AG09319 (cell line): ENCODE measurements around the gene GFRAL.

Experiments
- DNase-seq: peaks from one replicate; pipeline ENCODE4 v3.0.0-alpha.2; 2010; ENCODE audit warnings: low read depth; ENCODE audit errors: extremely low read depth
- CTCF ChIP-seq: IDR thresholded peaks from 2 replicates; pipeline ENCODE4 v1.5.1; 2011; ENCODE audit warnings: low read depth, mild to moderate bottlenecking, inconsistent platforms, low read length, moderate library complexity

The GFRAL gene

GRCh38 chr6:55388211-55388610, 60.9 kb downstream of the GFRAL start:
- no peak for DNase-seq
- TF ChIP-seq CTCF: no peak

GRCh38 chr6:55395871-55396270, 68.6 kb downstream of the GFRAL start:
- no peak for TF ChIP-seq CTCF
- no peak for DNase-seq

- TF ChIP-seq CTCF: no peak
- no peak for DNase-seq
Observed at GRCh38 chr6:55397986-55398385, 70.7 kb downstream of the GFRAL start.

DNA sequence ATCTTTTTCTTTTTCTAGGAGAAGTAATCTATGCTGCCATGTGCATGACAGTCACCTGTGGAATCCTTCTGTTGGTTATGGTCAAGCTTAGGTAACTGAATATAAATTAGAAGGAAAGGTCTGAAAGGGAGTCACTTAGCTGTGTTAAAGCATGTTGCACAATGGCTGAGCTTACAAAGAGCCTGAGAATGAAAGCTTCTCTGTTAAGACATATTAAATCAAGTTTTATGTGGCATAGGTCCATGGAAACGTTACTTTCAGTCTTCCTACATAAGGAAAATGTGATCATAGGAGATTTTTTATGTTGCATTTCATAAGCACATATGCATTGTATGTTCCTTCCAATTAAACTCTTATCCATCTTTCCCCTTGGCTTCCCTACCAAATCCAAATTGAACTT, 72.1 kb downstream of the GFRAL start:
- no peak for DNase-seq
- TF ChIP-seq CTCF: no peak

DNA sequence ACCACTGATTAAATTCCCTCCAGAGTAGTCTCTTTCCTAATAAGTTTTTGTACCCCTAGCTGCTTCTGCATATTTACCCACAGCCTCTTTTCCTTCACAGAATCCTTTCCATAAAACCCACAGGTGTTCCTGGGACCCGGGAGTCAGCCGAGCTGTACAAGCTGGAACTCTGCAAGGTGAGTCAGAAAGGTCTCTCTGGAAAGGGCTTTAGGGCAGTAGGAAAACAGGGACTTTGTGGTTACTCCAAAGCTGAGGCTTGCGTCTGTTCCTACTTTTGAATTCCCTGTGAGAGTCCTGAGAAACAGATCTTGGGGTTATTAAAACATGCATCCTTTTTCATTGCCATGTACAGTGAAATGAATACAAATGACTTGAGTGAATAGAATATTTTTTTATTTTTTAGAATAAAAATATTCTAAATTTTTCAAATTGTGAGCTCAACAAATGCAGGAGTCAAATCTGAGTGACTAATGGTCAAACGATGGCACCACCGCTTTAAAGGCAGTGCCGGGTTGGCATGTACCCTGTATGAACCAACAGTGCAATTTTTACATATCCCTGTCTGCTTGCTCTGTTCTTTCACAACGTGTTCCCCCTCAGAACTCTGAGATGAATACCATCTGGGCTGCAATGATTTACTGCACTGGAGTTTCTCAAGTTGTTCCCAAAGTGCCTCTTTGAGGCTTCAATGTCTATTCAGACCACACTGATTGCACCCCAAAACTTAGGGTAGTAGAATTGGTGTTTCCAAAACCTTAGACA, 78.4 kb downstream of the GFRAL start:
- DNase-seq: no peak
- no peak for TF ChIP-seq CTCF

DNA sequence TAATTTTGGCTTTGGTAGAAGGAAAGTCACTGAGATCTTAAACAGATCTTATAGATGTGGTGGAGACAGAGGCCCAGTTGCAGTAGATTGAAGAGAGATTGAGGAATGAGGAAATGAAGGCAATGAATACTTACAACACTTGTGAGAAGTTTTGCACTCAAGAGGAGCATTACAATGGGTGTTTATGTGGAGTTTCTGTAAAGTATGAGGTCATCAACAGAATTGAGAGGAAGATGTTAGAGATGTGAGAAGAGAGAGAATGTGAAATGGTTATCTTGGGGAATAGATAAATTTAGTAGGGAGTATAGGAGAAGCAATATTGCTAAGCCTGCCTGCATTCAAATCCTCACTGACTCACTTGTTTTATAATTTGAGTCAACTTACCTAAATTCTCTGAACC, 83.4 kb downstream of the GFRAL start:
- no peak for DNase-seq
- TF ChIP-seq CTCF: no peak

DNA sequence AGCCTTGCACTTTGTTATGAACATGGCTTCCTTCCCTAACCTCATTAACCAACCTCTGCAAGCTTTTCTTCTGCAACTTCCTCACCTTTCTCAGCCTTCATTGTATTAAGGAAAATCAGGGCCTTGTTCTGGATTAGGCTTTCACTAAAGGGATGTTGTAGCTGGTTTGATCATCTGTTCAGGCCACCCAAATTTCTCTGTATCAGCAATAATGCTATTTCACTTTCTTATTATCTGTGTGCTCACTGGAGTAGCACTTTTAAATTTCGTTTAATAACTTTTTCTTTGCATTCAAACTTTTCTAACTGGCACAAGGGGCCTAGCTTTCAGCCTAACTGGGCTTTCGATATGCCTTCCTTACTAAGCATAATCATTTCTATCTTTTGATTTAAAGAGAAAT, 96.7 kb downstream of the GFRAL start:
- no peak for DNase-seq
- TF ChIP-seq CTCF: no peak
